Esophagus muscularis mucosa (tissue), 4 donors: ENCODE results near the gene SS18L1. TPM values are rescaled to one million over a fixed set of nuclear protein-coding genes. Genes with fewer than 3 reads are reported as not detected.

Experiments
- DNase-seq: peaks from one replicate; pipeline ENCODE4 v3.0.0-alpha.2; 2017; ENCODE audit errors: extremely low spot score
- H3K27ac ChIP-seq, 4 donors: fragments of 200-600 bp; sonication (generic); replicated peaks in 1 of 4; 1 replicate in 3 of 4; 2 replicates in 1 of 4; pipeline ENCODE4 v1.5.1; 2016 to 2019; ENCODE audit warnings: mild to moderate bottlenecking in 1 of 4
- H3K27me3 ChIP-seq, 4 donors: fragments of 200-600 bp; sonication (generic); one replicate each; pipeline versions ENCODE4 v1.5.1 to v1.6.0; 2016 to 2019
- H3K36me3 ChIP-seq, 4 donors: fragments of 200-600 bp; sonication (generic); one replicate each; pipeline ENCODE4 v1.5.1; 2016 to 2019
- H3K4me1 ChIP-seq, 4 donors: fragments of 200-600 bp; sonication (generic); one replicate each; pipeline ENCODE4 v1.5.1; 2016 to 2019
- H3K4me3 ChIP-seq, 4 donors: fragments of 200-600 bp; sonication (generic); 1 replicate in 2 of 4; 2 replicates in 2 of 4; pipeline ENCODE4 v1.5.1; 2016 to 2019; ENCODE audit warnings: mild to moderate bottlenecking in 4 of 4, moderate library complexity in 1 of 4
- H3K9me3 ChIP-seq, 4 donors: fragments of 200-600 bp; sonication (generic); 1 replicate in 3 of 4; 2 replicates in 1 of 4; pipeline ENCODE4 v1.5.1; 2016 to 2019
- EP300 ChIP-seq: sonication (generic); formaldehyde crosslinking; IDR thresholded peaks from one replicate; pipeline ENCODE4 v1.6.1; 2017; ENCODE audit warnings: antibody characterized with exemption
- POLR2A ChIP-seq: fragments of 450-650 bp; IDR thresholded peaks from one replicate; pipeline ENCODE4 v1.6.1; 2017; ENCODE audit warnings: antibody characterized with exemption, moderate library complexity, mild to moderate bottlenecking, low read depth
- POLR2AphosphoS5 ChIP-seq, 2 donors: sonication (generic); formaldehyde crosslinking; IDR thresholded peaks; one replicate each; pipeline ENCODE4 v1.6.1; 2017; ENCODE audit warnings: antibody characterized with exemption in 2 of 2
- WGBS: methylation state at CpG from one replicate; pipeline ENCODE4 v1.1.5; 2018; 5-methylcytosine and 5-hydroxymethylcytosine counted together
- intact Hi-C: fragments of 100-400 bp; cut with DNase I; formaldehyde crosslinking; loops from one replicate; pipeline ENCODE4 v1.15.1; 2023
- total RNA-seq, 4 donors: library from RNA; depleted of rRNA; stranded (reverse); fragments of >200 nt; gene quantifications; one replicate each; pipeline versions ENCODE4 v1.1.0 to v1.2.1, GENCODE V29; 2016
- TF ChIP-seq, protein P1 (sequence below), 3 experiments: fragments of 200-600 bp in 2 of 3; fragments of 450-650 bp in 1 of 3; sonication (generic) in 2 of 3; IDR thresholded peaks; one replicate each; pipeline ENCODE4 v1.5.1; 2017 to 2019; ENCODE audit warnings: antibody characterized with exemption in 3 of 3, mild to moderate bottlenecking in 2 of 3, moderate library complexity in 1 of 3

SS18L1 gene
- total RNA-seq, 4 donors from 2014 or later = 9.1 to 13.3 (median 10.8) TPM

GRCh38 chr20:62117362-62117646 is 26.3 kb upstream of the SS18L1 start:
- peaks cover 8 to 35% (median 12%) of the 10 kb centered on the region in 4 donors for H3K4me1 ChIP-seq
- H3K9me3 ChIP-seq = peaks cover 0 to 15% (median 12%) of the 10 kb centered on the region in 4 donors
- peaks cover 0 to 68% (median 2%) of the 10 kb centered on the region in 4 donors for H3K27me3 ChIP-seq
- TF ChIP-seq, protein P1, sequence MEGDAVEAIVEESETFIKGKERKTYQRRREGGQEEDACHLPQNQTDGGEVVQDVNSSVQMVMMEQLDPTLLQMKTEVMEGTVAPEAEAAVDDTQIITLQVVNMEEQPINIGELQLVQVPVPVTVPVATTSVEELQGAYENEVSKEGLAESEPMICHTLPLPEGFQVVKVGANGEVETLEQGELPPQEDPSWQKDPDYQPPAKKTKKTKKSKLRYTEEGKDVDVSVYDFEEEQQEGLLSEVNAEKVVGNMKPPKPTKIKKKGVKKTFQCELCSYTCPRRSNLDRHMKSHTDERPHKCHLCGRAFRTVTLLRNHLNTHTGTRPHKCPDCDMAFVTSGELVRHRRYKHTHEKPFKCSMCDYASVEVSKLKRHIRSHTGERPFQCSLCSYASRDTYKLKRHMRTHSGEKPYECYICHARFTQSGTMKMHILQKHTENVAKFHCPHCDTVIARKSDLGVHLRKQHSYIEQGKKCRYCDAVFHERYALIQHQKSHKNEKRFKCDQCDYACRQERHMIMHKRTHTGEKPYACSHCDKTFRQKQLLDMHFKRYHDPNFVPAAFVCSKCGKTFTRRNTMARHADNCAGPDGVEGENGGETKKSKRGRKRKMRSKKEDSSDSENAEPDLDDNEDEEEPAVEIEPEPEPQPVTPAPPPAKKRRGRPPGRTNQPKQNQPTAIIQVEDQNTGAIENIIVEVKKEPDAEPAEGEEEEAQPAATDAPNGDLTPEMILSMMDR (IDR thresholded peaks at IDR 0.05) = no peak
- TF ChIP-seq POLR2A = no peak
- TF ChIP-seq POLR2AphosphoS5 (IDR thresholded peaks at IDR 0.05) = no peak
- TF ChIP-seq EP300 = no peak
- no peak overlapping the region for H3K4me3 ChIP-seq
- intact Hi-C loops = loop anchor here (2.0 kb wide), 1 partner anchor 45 kb away; no protein-coding TSS in a partner anchor
- no peaks in the 10 kb centered on the region for H3K36me3 ChIP-seq
- no peak overlapping the region for H3K27ac ChIP-seq
- WGBS = 41% methylated on average over 9 of the region's 9 CpGs
- no peak for DNase-seq

DNA sequence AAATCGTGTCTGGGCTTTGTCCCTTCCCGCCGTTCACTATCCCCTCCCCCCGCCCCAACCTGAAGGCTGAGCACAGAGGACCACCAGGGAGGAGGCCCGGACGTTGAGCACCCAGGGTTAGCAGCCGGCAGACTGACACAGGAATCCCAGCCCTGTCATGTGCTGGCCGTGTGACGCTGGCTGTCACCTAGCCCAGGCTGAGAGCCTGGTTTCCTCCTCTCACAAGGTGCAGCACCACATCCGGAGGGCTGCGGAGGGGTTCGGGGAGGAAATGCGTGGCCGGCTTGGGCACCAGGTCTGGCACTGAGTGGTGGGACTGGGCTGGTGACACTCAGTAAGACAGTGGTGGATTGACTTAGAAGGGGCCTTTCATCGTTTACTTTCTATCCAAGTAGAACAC is 25.9 kb upstream of the SS18L1 start:
- H3K4me1 ChIP-seq = peaks cover 8 to 35% (median 12%) of the 10 kb centered on the region in 4 donors
- intact Hi-C loops = loop anchor here (2.0 kb wide), 1 partner anchor 45 kb away; no protein-coding TSS in a partner anchor
- DNase-seq = no peak
- H3K27me3 ChIP-seq = peaks cover 0 to 64% (median 2%) of the 10 kb centered on the region in 4 donors
- H3K36me3 ChIP-seq = no peaks in the 10 kb centered on the region
- no peak overlapping the region for H3K4me3 ChIP-seq
- TF ChIP-seq POLR2AphosphoS5 (IDR thresholded peaks at IDR 0.05) = no peak
- no peak for TF ChIP-seq POLR2A
- no peak for TF ChIP-seq EP300
- TF ChIP-seq, protein P1 (IDR thresholded peaks at IDR 0.05) = no peak
- H3K27ac ChIP-seq = no peak overlapping the region
- 53% methylated on average over 6 of the region's 15 CpGs for WGBS
- H3K9me3 ChIP-seq = peaks cover 0 to 11% (median 8%) of the 10 kb centered on the region in 4 donors

DNA sequence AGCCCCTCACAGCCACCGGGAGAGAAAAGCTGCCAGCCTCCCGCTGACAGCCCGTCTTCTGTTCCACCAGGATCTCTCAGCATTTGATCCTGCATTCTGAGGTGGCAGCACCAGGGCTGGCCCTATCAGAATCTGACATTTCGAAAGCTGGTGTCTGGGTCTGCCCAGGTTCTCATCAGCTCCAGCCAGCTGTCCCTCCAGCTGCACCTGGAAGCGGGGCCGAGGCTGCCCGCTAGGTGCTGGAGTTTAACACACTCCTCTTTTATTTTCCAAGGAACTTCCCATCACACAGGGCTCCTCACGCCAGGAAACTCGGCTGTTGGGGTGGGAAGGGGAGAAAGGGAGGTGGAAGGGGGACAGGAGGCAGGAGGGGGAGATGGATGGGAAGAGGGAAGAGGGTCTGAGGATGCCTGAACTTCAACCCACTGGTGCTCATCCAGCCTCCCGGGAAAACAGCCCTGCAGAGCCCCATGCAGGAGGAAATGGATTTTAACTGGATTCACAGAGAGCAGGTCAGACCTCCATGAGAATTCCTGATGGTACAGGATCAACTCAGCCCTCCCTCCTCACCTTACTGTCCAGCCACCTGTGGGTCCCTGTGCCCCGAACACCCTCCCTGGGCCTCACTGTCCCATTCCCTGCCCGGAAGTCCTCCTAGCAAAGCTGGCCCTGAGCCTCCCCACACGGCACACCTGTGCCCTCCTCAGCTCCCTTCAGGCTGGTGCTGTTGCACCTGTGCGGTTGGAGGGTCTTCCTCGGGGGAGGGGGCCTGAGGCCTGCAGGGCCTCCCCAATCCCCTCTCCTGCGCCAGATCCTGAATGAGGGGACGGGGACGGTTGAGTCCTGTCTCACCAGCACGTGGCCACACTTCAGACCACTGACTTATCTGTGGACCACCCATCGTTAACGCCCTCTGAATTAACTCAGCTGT is 25.2 kb upstream of the SS18L1 start:
- 62% methylated on average over 21 of the region's 21 CpGs for WGBS
- Histone ChIP-seq H3K27me3 (peaks cover 0 to 57% (median 2%) of the 10 kb centered on the region in 4 donors), H3K27ac (no peak overlapping the region), H3K4me3 (no peak overlapping the region), H3K9me3 (peaks cover 0 to 4% (median 1%) of the 10 kb centered on the region in 4 donors), H3K36me3 (no peaks in the 10 kb centered on the region), H3K4me1 (peaks cover 13 to 36% (median 18%) of the 10 kb centered on the region in 4 donors)
- intact Hi-C loops = no loop called here
- no peak for DNase-seq
- TF ChIP-seq POLR2AphosphoS5 (IDR thresholded peaks at IDR 0.05) (no peak), POLR2A (no peak), EP300 (no peak)
- TF ChIP-seq, protein P1 (IDR thresholded peaks at IDR 0.05) = no peak

DNA sequence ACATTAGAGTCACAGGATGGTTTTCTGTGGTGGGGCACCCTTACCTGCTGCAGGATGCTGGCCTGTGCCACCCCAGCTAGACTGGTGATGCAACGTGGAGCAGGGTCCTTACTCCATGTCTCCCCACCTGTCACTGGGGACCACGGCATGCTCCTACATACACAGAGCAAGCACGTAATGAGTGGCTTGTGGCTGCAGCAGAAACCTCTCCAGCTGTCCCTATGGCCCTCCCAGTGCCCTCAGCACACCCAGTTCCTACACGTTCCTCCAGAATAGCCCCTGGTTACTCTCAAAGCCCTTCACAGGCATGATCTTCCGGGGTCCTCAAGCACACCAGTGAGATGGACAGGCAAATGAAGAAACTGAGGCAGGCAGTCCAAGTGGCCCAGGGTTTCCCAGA is 24.5 kb upstream of the SS18L1 start:
- WGBS = 80% methylated on average over 3 of the region's 5 CpGs
- no peak overlapping the region for H3K4me3 ChIP-seq
- H3K9me3 ChIP-seq = no peaks in the 10 kb centered on the region
- H3K27me3 ChIP-seq = peaks cover 0 to 49% (median 2%) of the 10 kb centered on the region in 4 donors
- H3K4me1 ChIP-seq = peaks cover 20 to 43% (median 25%) of the 10 kb centered on the region in 4 donors
- TF ChIP-seq POLR2AphosphoS5 (IDR thresholded peaks at IDR 0.05) = no peak
- TF ChIP-seq POLR2A = no peak
- TF ChIP-seq, protein P1 (IDR thresholded peaks at IDR 0.05) = no peak
- no peak for TF ChIP-seq EP300
- H3K36me3 ChIP-seq = peaks cover 0 to under 1% (median 0%) of the 10 kb centered on the region in 4 donors
- intact Hi-C loops = no loop called here
- DNase-seq = no peak
- H3K27ac ChIP-seq = no peak overlapping the region
